ENCODE data around the gene DENND2C. TPM values are rescaled to one million over a fixed set of nuclear protein-coding genes. Genes with fewer than 3 reads are reported as not detected.

Gene DENND2C
- total and polyA plus RNA-seq, 2 donors from 2014 or later = 0.88 to 2.5 TPM

GRCh38 chr1:114648503-114648902, 21.3 kb downstream of the DENND2C start:
- Histone ChIP-seq H3K9ac (ENCODE audit: low read length in 3 of 3) (no peak overlapping the region), H3K9me3 (ENCODE audit: control insufficient read depth in 2 of 3, insufficient read depth in 1 of 3, low read length in 3 of 3) (no peaks in the 10 kb centered on the region), H3K4me1 (ENCODE audit: control insufficient read depth in 2 of 3, insufficient read depth in 2 of 3, low read depth in 1 of 3, low read length in 3 of 3) (no peaks in the 10 kb centered on the region), H3K4me3 (ENCODE audit: low read length in 3 of 3) (no peak overlapping the region), H3K27me3 (ENCODE audit: control insufficient read depth, insufficient read depth, low read length) (no peaks in the 10 kb centered on the region), H3K36me3 (ENCODE audit: control insufficient read depth in 2 of 3, insufficient read depth in 3 of 3, low read length in 3 of 3) (no peaks in the 10 kb centered on the region), H3K27ac (ENCODE audit: low read depth in 2 of 2, low read length in 2 of 2) (no peak overlapping the region)
- FAIRE-seq = no peak
- no peak for DNase-seq
- intact Hi-C loops (cut with DNase I) = no loop called here
- TF ChIP-seq, protein P1, sequence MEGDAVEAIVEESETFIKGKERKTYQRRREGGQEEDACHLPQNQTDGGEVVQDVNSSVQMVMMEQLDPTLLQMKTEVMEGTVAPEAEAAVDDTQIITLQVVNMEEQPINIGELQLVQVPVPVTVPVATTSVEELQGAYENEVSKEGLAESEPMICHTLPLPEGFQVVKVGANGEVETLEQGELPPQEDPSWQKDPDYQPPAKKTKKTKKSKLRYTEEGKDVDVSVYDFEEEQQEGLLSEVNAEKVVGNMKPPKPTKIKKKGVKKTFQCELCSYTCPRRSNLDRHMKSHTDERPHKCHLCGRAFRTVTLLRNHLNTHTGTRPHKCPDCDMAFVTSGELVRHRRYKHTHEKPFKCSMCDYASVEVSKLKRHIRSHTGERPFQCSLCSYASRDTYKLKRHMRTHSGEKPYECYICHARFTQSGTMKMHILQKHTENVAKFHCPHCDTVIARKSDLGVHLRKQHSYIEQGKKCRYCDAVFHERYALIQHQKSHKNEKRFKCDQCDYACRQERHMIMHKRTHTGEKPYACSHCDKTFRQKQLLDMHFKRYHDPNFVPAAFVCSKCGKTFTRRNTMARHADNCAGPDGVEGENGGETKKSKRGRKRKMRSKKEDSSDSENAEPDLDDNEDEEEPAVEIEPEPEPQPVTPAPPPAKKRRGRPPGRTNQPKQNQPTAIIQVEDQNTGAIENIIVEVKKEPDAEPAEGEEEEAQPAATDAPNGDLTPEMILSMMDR (IDR thresholded peaks at IDR 0.05; ENCODE audit: borderline replicate concordance, extremely low read depth, insufficient read depth) = no peak

DNA sequence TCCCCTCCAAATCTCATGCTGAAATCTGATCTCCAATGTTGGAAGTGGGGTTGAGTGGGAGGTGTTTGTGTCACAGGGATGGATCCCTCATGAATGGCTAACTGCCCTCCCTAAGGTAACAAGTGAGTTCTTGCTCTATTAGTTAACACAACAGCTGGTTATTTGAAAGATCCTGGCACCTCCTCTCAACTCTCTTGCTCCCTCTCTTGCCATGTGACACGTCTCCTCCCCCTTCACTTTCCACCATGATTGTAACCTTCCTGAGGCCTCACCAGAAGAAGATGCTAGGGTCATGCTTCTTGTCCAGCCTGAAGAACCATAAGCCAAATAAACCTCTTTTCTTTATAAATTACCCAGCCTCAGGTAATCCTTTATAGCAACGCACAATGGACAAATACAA, 28.5 kb downstream of the DENND2C start:
- Histone ChIP-seq H3K36me3 (ENCODE audit: control insufficient read depth in 2 of 3, insufficient read depth in 3 of 3, low read length in 3 of 3) (no peaks in the 10 kb centered on the region), H3K27me3 (ENCODE audit: control insufficient read depth, insufficient read depth, low read length) (no peaks in the 10 kb centered on the region), H3K9ac (ENCODE audit: low read length in 3 of 3) (no peak overlapping the region), H3K27ac (ENCODE audit: low read depth in 2 of 2, low read length in 2 of 2) (no peak overlapping the region), H3K4me3 (ENCODE audit: low read length in 3 of 3) (no peak overlapping the region), H3K9me3 (ENCODE audit: control insufficient read depth in 2 of 3, insufficient read depth in 1 of 3, low read length in 3 of 3) (no peaks in the 10 kb centered on the region), H3K4me1 (ENCODE audit: control insufficient read depth in 2 of 3, insufficient read depth in 2 of 3, low read depth in 1 of 3, low read length in 3 of 3) (no peaks in the 10 kb centered on the region)
- DNase-seq (no peak), FAIRE-seq (no peak)
- intact Hi-C loops (cut with DNase I) = no loop called here
- TF ChIP-seq, protein P1 (IDR thresholded peaks at IDR 0.05; ENCODE audit: borderline replicate concordance, extremely low read depth, insufficient read depth) = no peak

DNA sequence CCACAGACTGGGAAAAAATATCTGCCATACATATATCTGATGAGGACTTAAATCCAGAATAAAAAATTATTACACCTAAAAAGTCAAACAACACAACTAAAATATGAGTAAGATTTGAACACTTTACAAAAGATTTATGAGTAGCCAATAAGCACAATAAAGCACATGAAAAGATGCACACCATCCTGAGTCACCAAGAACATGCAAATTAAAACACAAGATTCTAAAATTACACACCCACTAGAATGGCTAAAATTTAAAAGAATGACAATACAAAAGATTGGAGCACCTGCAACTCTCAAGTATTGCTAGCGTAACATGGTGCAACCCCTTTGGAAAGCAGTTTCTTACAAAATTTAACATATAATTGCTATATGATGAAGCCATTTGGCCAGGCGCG, 30.9 kb downstream of the DENND2C start:
- H3K4me3 ChIP-seq (ENCODE audit: low read length in 3 of 3) = no peak overlapping the region
- H3K9ac ChIP-seq (ENCODE audit: low read length in 3 of 3) = no peak overlapping the region
- TF ChIP-seq, protein P1 (IDR thresholded peaks at IDR 0.05; ENCODE audit: borderline replicate concordance, extremely low read depth, insufficient read depth) = no peak
- FAIRE-seq = no peak
- H3K27me3 ChIP-seq (ENCODE audit: control insufficient read depth, insufficient read depth, low read length) = no peaks in the 10 kb centered on the region
- no peaks in the 10 kb centered on the region for H3K4me1 ChIP-seq (ENCODE audit: control insufficient read depth in 2 of 3, insufficient read depth in 2 of 3, low read depth in 1 of 3, low read length in 3 of 3)
- intact Hi-C loops (cut with DNase I) = no loop called here
- no peak for DNase-seq
- H3K27ac ChIP-seq (ENCODE audit: low read depth in 2 of 2, low read length in 2 of 2) = no peak overlapping the region
- no peaks in the 10 kb centered on the region for H3K36me3 ChIP-seq (ENCODE audit: control insufficient read depth in 2 of 3, insufficient read depth in 3 of 3, low read length in 3 of 3)
- no peaks in the 10 kb centered on the region for H3K9me3 ChIP-seq (ENCODE audit: control insufficient read depth in 2 of 3, insufficient read depth in 1 of 3, low read length in 3 of 3)

DNA sequence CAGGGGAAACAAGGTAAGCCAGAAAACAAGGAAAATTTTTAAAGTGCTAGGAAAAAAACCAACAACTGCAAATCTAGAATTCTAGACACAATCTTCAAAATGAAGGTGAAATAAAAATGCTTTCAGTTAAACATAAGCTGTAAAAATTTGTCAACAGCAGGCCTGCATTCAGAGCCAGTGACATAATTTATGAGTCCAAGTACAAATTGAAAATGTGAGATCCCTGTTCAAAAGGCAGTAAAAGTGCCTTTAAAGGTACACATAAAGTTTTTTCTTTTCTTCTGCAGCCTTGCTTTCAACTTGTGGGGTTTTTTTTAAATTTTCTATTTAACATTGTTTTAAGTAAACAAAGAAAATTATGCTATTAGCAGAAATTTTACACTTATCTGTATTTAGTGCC, 37.4 kb downstream of the DENND2C start:
- H3K27ac ChIP-seq (ENCODE audit: low read depth in 2 of 2, low read length in 2 of 2) = no peak overlapping the region
- H3K4me3 ChIP-seq (ENCODE audit: low read length in 3 of 3) = no peak overlapping the region
- intact Hi-C loops (cut with DNase I) = no loop called here
- no peaks in the 10 kb centered on the region for H3K4me1 ChIP-seq (ENCODE audit: control insufficient read depth in 2 of 3, insufficient read depth in 2 of 3, low read depth in 1 of 3, low read length in 3 of 3)
- no peak for FAIRE-seq
- no peak for DNase-seq
- H3K27me3 ChIP-seq (ENCODE audit: control insufficient read depth, insufficient read depth, low read length) = no peaks in the 10 kb centered on the region
- no peaks in the 10 kb centered on the region for H3K9me3 ChIP-seq (ENCODE audit: control insufficient read depth in 2 of 3, insufficient read depth in 1 of 3, low read length in 3 of 3)
- no peaks in the 10 kb centered on the region for H3K36me3 ChIP-seq (ENCODE audit: control insufficient read depth in 2 of 3, insufficient read depth in 3 of 3, low read length in 3 of 3)
- H3K9ac ChIP-seq (ENCODE audit: low read length in 3 of 3) = no peak overlapping the region
- TF ChIP-seq, protein P1 (IDR thresholded peaks at IDR 0.05; ENCODE audit: borderline replicate concordance, extremely low read depth, insufficient read depth) = no peak
